Activated CD4-positive, alpha-beta memory T cell treated with anti-CD3 and anti-CD28 coated beads, Interleukin-2, amount 10 ng/mL, durations not matched to agents 7 days and 5 days (primary cell): ENCODE results near the gene ATP6V0A4. TPM values are rescaled to one million over a fixed set of nuclear protein-coding genes. Genes with fewer than 3 reads are reported as not detected.
"Not testable (repeated sequence)": the region's sequence is repeated elsewhere in the genome, so short reads cannot be mapped to it uniquely, and the experiment has no call there.

Experiments
- CTCF ChIA-PET: fragments of 350-600 bp; sonication (Branson Sonifier 250); formaldehyde crosslinking; loops from one replicate; lab custom pipeline; 2021; ENCODE audit warnings: antibody characterized with exemption, inconsistent platforms; lab: Charles Lee
- POLR2A ChIA-PET: fragments of 350-600 bp; sonication (Branson Sonifier 250); formaldehyde crosslinking; loops from one replicate; lab custom pipeline; 2021; ENCODE audit warnings: antibody characterized with exemption; lab: Charles Lee
- DNase-seq: peaks from one replicate; pipeline ENCODE4 v3.0.0-alpha.2; 2020
- H3K27ac Mint-ChIP-seq: one replicate; pipeline ENCODE4 v1.8.0; 2021; ENCODE audit warnings: mild to moderate bottlenecking, mixed read lengths
- H3K27me3 Mint-ChIP-seq: one replicate; pipeline ENCODE4 v1.8.0; 2021; ENCODE audit warnings: mixed read lengths
- H3K36me3 Mint-ChIP-seq: one replicate; pipeline ENCODE4 v1.8.0; 2021; ENCODE audit warnings: low read depth, mixed read lengths
- H3K4me1 Mint-ChIP-seq: one replicate; pipeline ENCODE4 v1.8.0; 2021; ENCODE audit warnings: mixed read lengths
- H3K4me3 Mint-ChIP-seq: one replicate; pipeline ENCODE4 v1.8.0; 2021; ENCODE audit warnings: mild to moderate bottlenecking, mixed read lengths
- H3K9me3 Mint-ChIP-seq: one replicate; pipeline ENCODE4 v1.8.0; 2021; ENCODE audit warnings: mixed read lengths
- total RNA-seq, 2 experiments: library from RNA; stranded (reverse); gene quantifications; one replicate each; pipeline ENCODE4 v1.2.3, GENCODE V29; 2021

ATP6V0A4 gene
- total RNA-seq, 2 experiments from 2014 or later, result 0.23 TPM; not detected in 1

- Mint-ChIP-seq H3K4me3 (no peak overlapping the region), H3K27me3 (peaks cover 21% of the 10 kb centered on the region), H3K36me3 (peaks cover 2% of the 10 kb centered on the region), H3K4me1 (peaks cover 11% of the 10 kb centered on the region), H3K27ac (no peak overlapping the region), H3K9me3 (peaks cover 6% of the 10 kb centered on the region)
- ChIA-PET CTCF (no interaction called here), POLR2A (no interaction called here)
- no peak for DNase-seq
Observed at GRCh38 chr7:138822867-138823535, 25.0 kb upstream of the ATP6V0A4 start.

- Mint-ChIP-seq H3K4me1 (peaks cover 11% of the 10 kb centered on the region), H3K9me3 (peaks cover 3% of the 10 kb centered on the region), H3K4me3 (no peak overlapping the region), H3K27me3 (peaks cover 14% of the 10 kb centered on the region), H3K36me3 (peaks cover 3% of the 10 kb centered on the region), H3K27ac (no peak overlapping the region)
- ChIA-PET POLR2A (interaction anchor here (0.6 kb wide), 1 partner anchor 453 kb away, joined by 3 read pairs; no protein-coding TSS in a partner anchor), CTCF (no interaction called here)
- no peak for DNase-seq
Observed at GRCh38 chr7:138821912-138822311, 23.9 kb upstream of the ATP6V0A4 start.

- Mint-ChIP-seq H3K4me3 (no peak overlapping the region), H3K9me3 (no peaks in the 10 kb centered on the region), H3K27ac (no peak overlapping the region), H3K4me1 (peaks cover 15% of the 10 kb centered on the region), H3K36me3 (peaks cover 5% of the 10 kb centered on the region), H3K27me3 (peaks cover 5% of the 10 kb centered on the region)
- POLR2A ChIA-PET, result no interaction called here
- CTCF ChIA-PET, result no interaction called here
- no peak for DNase-seq
Observed at GRCh38 chr7:138819625-138820024, 21.6 kb upstream of the ATP6V0A4 start.

- CTCF ChIA-PET, result no interaction called here
- H3K4me3 Mint-ChIP-seq, result no peak overlapping the region
Observed at GRCh38 chr7:138816650-138817049, 18.7 kb upstream of the ATP6V0A4 start.

DNA sequence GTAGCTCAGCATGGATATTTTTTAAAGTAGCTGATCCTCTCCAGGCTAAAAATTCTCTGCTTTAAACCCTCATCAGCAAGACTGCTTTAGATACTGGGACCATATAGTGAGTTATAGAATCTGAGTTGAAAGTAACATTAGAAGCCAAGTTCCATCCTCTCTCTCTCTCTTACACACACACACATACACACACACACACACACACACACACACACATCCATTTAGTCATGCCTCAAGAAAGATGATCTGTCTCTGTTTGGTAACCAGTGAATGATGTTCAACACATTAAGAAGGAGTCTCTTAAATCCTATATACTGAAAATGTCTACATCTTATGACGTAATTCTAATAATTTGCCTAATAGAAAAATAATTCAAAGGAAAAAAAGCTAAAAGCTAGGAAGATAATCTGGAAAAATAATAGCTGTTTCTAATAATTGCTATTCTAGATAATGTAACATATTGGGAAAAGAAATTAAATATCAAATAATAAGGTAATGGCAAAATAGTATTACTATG lies 16.9 kb upstream of the ATP6V0A4 start:
- no peak overlapping the region for H3K4me3 Mint-ChIP-seq
- peaks cover 31% of the 10 kb centered on the region for H3K4me1 Mint-ChIP-seq
- H3K36me3 Mint-ChIP-seq, result peaks cover 10% of the 10 kb centered on the region
- peaks cover 3% of the 10 kb centered on the region for H3K9me3 Mint-ChIP-seq
- no peak overlapping the region for H3K27ac Mint-ChIP-seq
- no peaks in the 10 kb centered on the region for H3K27me3 Mint-ChIP-seq
- POLR2A ChIA-PET, result interaction anchor here (1.0 kb wide), 1 partner anchor 12 kb away, joined by 3 read pairs; no protein-coding TSS in a partner anchor
- DNase-seq, result no peak
- CTCF ChIA-PET, result interaction anchor here (1.2 to 2.1 kb wide), 2 partner anchors 72 to 76 kb away, joined by 4 to 6 read pairs; no protein-coding TSS in a partner anchor

More at GRCh38 chr7:138816650-138817049, 18.7 kb upstream of the ATP6V0A4 start:
- POLR2A ChIA-PET, result interaction anchor here (1.1 kb wide), 1 partner anchor 64 kb away, joined by 4 read pairs; no protein-coding TSS in a partner anchor
- Mint-ChIP-seq H3K9me3 (peaks cover 3% of the 10 kb centered on the region), H3K27me3 (peaks cover 1% of the 10 kb centered on the region), H3K4me1 (peaks cover 31% of the 10 kb centered on the region), H3K36me3 (peaks cover 10% of the 10 kb centered on the region), H3K27ac (no peak overlapping the region)
- DNase-seq, result no peak

DNA sequence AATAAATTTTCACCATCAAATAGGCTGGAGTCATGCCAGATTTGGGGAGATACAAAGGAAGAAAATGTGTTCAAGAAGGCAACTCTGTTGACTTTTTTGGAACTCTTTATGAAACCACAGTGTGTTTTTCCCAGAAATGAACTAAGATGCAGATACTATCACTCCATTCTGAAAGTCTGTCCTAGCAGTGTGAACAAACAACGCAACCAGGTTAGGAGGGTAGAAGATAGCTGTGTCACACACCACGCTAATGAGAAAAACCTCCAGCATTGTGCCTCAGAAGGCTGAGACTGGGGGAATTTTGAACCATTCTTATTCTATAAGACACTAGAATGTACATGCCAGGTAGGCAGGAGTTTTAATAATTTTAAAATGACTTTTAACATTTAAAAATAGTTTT lies 15.9 kb upstream of the ATP6V0A4 start:
- Mint-ChIP-seq H3K36me3 (peaks cover 10% of the 10 kb centered on the region), H3K4me1 (peaks cover 31% of the 10 kb centered on the region), H3K4me3 (no peak overlapping the region), H3K9me3 (peaks cover 3% of the 10 kb centered on the region), H3K27ac (peak overlapping the region; percentile 56), H3K27me3 (no peaks in the 10 kb centered on the region)
- ChIA-PET POLR2A (interaction anchor here (1.0 to 1.3 kb wide), 2 partner anchors 13 to 49 kb away, joined by 3 read pairs; no protein-coding TSS in a partner anchor), CTCF (interaction anchor here (1.2 to 2.1 kb wide), 2 partner anchors 73 to 75 kb away, joined by 4 to 6 read pairs; no protein-coding TSS in a partner anchor)
- DNase-seq, result no peak

GRCh38 chr7:138811327-138811726 lies 13.3 kb upstream of the ATP6V0A4 start:
- H3K27me3 Mint-ChIP-seq, H3K36me3 Mint-ChIP-seq, H3K4me3 Mint-ChIP-seq, H3K27ac Mint-ChIP-seq, CTCF ChIA-PET, DNase-seq, H3K9me3 Mint-ChIP-seq, POLR2A ChIA-PET: not testable (repeated sequence)
- peaks cover 26% of the 10 kb centered on the region for H3K4me1 Mint-ChIP-seq

DNA sequence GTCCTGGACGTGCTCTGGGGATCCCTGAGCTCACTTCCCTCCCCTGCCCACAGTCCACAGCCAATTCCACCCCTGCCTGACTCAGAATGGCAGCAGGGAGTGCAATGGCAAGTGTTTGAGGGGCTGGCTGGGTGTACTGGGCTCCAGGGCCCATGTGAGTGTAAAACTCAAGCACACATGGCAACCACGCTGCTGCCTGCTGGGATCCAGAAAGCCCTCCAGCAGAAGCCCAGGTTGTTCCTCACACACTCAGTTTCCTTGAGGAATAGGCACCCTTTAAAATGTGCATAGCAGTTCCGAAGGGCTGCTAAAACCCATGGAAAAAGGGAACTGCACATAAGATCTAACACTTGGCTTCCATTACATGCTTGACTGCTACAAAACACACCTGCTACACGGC lies 11.3 kb upstream of the ATP6V0A4 start:
- no peak for DNase-seq
- peaks cover 3% of the 10 kb centered on the region for H3K9me3 Mint-ChIP-seq
- no peaks in the 10 kb centered on the region for H3K27me3 Mint-ChIP-seq
- no peak overlapping the region for H3K27ac Mint-ChIP-seq
- peaks cover 5% of the 10 kb centered on the region for H3K36me3 Mint-ChIP-seq
- POLR2A ChIA-PET, result no interaction called here
- no peak overlapping the region for H3K4me3 Mint-ChIP-seq
- CTCF ChIA-PET, result no interaction called here
- peaks cover 26% of the 10 kb centered on the region for H3K4me1 Mint-ChIP-seq

DNA sequence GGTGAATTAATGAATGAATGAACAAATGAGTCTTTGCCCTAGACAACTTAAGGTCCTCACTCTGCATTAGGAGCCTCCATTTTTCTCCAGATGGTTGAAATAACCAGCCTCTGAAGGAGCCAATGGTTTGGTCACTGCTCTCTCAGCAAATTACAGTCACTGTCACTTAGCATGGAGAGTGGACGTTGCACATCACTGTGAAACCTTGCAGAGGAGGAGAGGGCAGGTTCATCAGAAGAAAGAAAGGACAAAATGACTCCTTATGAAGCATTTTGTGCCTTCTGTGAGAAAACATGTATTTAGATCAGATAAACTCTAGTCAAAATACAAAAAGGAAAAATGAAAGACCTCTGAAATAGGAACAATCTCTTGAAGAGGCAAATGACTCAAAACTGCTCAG lies 6.6 kb upstream of the ATP6V0A4 start:
- ChIA-PET POLR2A (no interaction called here), CTCF (no interaction called here)
- no peaks in the 10 kb centered on the region for H3K36me3 Mint-ChIP-seq
- no peak overlapping the region for H3K4me3 Mint-ChIP-seq
- H3K27ac Mint-ChIP-seq, result no peak overlapping the region
- H3K9me3 Mint-ChIP-seq, result no peaks in the 10 kb centered on the region
- H3K4me1 Mint-ChIP-seq, result peaks cover 13% of the 10 kb centered on the region
- DNase-seq, result no peak
- peaks cover 3% of the 10 kb centered on the region for H3K27me3 Mint-ChIP-seq

GRCh38 chr7:138802706-138803105 lies 4.7 kb upstream of the ATP6V0A4 start:
- CTCF ChIA-PET, result interaction anchor here (0.9 kb wide), 1 partner anchor 63 kb away, joined by 3 read pairs; no protein-coding TSS in a partner anchor
- no peaks in the 10 kb centered on the region for H3K9me3 Mint-ChIP-seq
- POLR2A ChIA-PET, result no interaction called here

GRCh38 chr7:138801256-138801655 lies 3.3 kb upstream of the ATP6V0A4 start:
- peaks cover 34% of the 10 kb centered on the region for H3K4me1 Mint-ChIP-seq
- H3K27ac Mint-ChIP-seq, result no peak overlapping the region
- peaks cover 7% of the 10 kb centered on the region for H3K27me3 Mint-ChIP-seq
- H3K9me3 Mint-ChIP-seq, result no peaks in the 10 kb centered on the region
- ChIA-PET POLR2A (no interaction called here), CTCF (interaction anchor here (0.6 kb wide), 1 partner anchor 660 kb away, joined by 3 read pairs; no protein-coding TSS in a partner anchor)
- no peaks in the 10 kb centered on the region for H3K36me3 Mint-ChIP-seq
- no peak overlapping the region for H3K4me3 Mint-ChIP-seq
- DNase-seq, result no peak

More at GRCh38 chr7:138802706-138803105, 4.7 kb upstream of the ATP6V0A4 start:
- Mint-ChIP-seq H3K4me1 (peaks cover 24% of the 10 kb centered on the region), H3K36me3 (no peaks in the 10 kb centered on the region), H3K27ac (no peak overlapping the region), H3K4me3 (no peak overlapping the region), H3K27me3 (peaks cover 5% of the 10 kb centered on the region)
- no peak for DNase-seq

GRCh38 chr7:138799336-138800000 lies 1.5 kb upstream of the ATP6V0A4 start:
- H3K4me1 Mint-ChIP-seq, result peaks cover 27% of the 10 kb centered on the region
- ChIA-PET CTCF (no interaction called here), POLR2A (no interaction called here)
- H3K36me3 Mint-ChIP-seq, result no peaks in the 10 kb centered on the region
- no peak overlapping the region for H3K27ac Mint-ChIP-seq
- peaks cover 7% of the 10 kb centered on the region for H3K27me3 Mint-ChIP-seq
- H3K4me3 Mint-ChIP-seq, result no peak overlapping the region
- no peaks in the 10 kb centered on the region for H3K9me3 Mint-ChIP-seq
- DNase-seq, result no peak

- CTCF ChIA-PET, result no interaction called here
- POLR2A ChIA-PET, result no interaction called here
- H3K4me1 Mint-ChIP-seq, result peaks cover 25% of the 10 kb centered on the region
- H3K27me3 Mint-ChIP-seq, result peaks cover 5% of the 10 kb centered on the region
- H3K9me3 Mint-ChIP-seq, result no peaks in the 10 kb centered on the region
- DNase-seq, result no peak
- no peak overlapping the region for H3K27ac Mint-ChIP-seq
- no peaks in the 10 kb centered on the region for H3K36me3 Mint-ChIP-seq
- H3K4me3 Mint-ChIP-seq, result no peak overlapping the region
Observed at GRCh38 chr7:138798836-138799235, 840 bp upstream of the ATP6V0A4 start.
